Keratinocyte (primary cell): ENCODE measurements around the gene GPHA2. TPM values are rescaled to one million over a fixed set of nuclear protein-coding genes. Genes with fewer than 3 reads are reported as not detected.

Source experiments
- DNase-seq: peaks from one replicate; pipeline ENCODE4 v3.0.0-alpha.2; 2011; ENCODE audit warnings: low read depth, missing footprints, low spot score
- FAIRE-seq: peaks from 2 replicates; lab custom pipeline; 2011; peaks lifted over from hg19 to GRCh38; lab: Jason Lieb, UNC
- H2AFZ ChIP-seq: 2 replicates; pipeline ENCODE4 v1.6.0; 2012; ENCODE audit warnings: low read length, control low read depth, inconsistent platforms; ENCODE audit not compliant: control insufficient read depth
- H3K27ac ChIP-seq: 2 replicates; pipeline ENCODE4 v1.5.1; 2011; ENCODE audit warnings: low read length; ENCODE audit not compliant: control insufficient read depth, insufficient read depth
- H3K27me3 ChIP-seq: 3 replicates; pipeline ENCODE4 v1.6.0; 2011; ENCODE audit warnings: low read length; ENCODE audit not compliant: control insufficient read depth, insufficient read depth; ENCODE audit errors: extremely low read depth
- H3K36me3 ChIP-seq, 2 experiments: 2 replicates in 1 of 2; 3 replicates in 1 of 2; pipeline ENCODE4 v1.5.1; 2011; ENCODE audit warnings: low read length in 2 of 2, mild to moderate bottlenecking in 1 of 2; ENCODE audit not compliant: control insufficient read depth in 2 of 2, insufficient read depth in 2 of 2; ENCODE audit errors: extremely low read depth in 1 of 2
- H3K4me1 ChIP-seq: 3 replicates; pipeline ENCODE4 v1.5.1; 2011; ENCODE audit warnings: low read length; ENCODE audit not compliant: control insufficient read depth, insufficient read depth; ENCODE audit errors: extremely low read depth
- H3K4me2 ChIP-seq: 3 replicates; pipeline ENCODE4 v1.6.0; 2011; ENCODE audit warnings: low read depth, low read length; ENCODE audit not compliant: control insufficient read depth, insufficient read depth; ENCODE audit errors: extremely low read depth
- H3K4me3 ChIP-seq, 3 experiments: fragments of 200-600 bp in 1 of 3; sonication (generic) in 1 of 3; 2 replicates in 2 of 3; 3 replicates in 1 of 3; pipeline ENCODE4 v1.5.1; 2011 to 2016; ENCODE audit warnings: low read length in 3 of 3, mild to moderate bottlenecking in 3 of 3, control low read depth in 2 of 3, inconsistent platforms in 1 of 3, low read depth in 1 of 3, mixed read lengths in 1 of 3, mixed run types in 1 of 3, moderate library complexity in 1 of 3; ENCODE audit not compliant: control insufficient read depth in 2 of 3, insufficient read depth in 2 of 3; ENCODE audit errors: extremely low read depth in 1 of 3
- H3K79me2 ChIP-seq: 2 replicates; pipeline ENCODE4 v1.6.0; 2012; ENCODE audit warnings: low read length; ENCODE audit not compliant: control insufficient read depth, insufficient read depth
- H3K9ac ChIP-seq: 3 replicates; pipeline ENCODE4 v1.6.0; 2011; ENCODE audit warnings: low read length; ENCODE audit not compliant: control insufficient read depth, insufficient read depth; ENCODE audit errors: extremely low read depth
- H3K9me1 ChIP-seq: 3 replicates; pipeline ENCODE4 v1.6.0; 2011; ENCODE audit warnings: low read length; ENCODE audit not compliant: control insufficient read depth, insufficient read depth; ENCODE audit errors: extremely low read depth
- H3K9me3 ChIP-seq: 2 replicates; pipeline ENCODE4 v1.5.1; 2012; ENCODE audit warnings: low read depth, low read length; ENCODE audit not compliant: control insufficient read depth
- H4K20me1 ChIP-seq: 3 replicates; pipeline ENCODE4 v1.6.0; 2011; ENCODE audit warnings: low read length; ENCODE audit not compliant: control insufficient read depth, insufficient read depth; ENCODE audit errors: extremely low read depth
- CTCF ChIP-seq, 3 experiments: IDR thresholded peaks in 1 of 3; conservative IDR thresholded peaks in 1 of 3; optimal IDR thresholded peaks in 1 of 3; 2 replicates in 2 of 3; 3 replicates in 1 of 3; pipeline versions ENCODE3 to v1.5.1; 2011; ENCODE audit warnings: low read length in 3 of 3, mild to moderate bottlenecking in 3 of 3, moderate library complexity in 2 of 3, control low read depth in 1 of 3, inconsistent platforms in 1 of 3; ENCODE audit not compliant: insufficient read depth in 2 of 3; ENCODE audit errors: extremely low read depth in 1 of 3
- EZH2 ChIP-seq: IDR thresholded peaks from one replicate; pipeline ENCODE4 v1.6.1; 2012; ENCODE audit warnings: inconsistent platforms, mild to moderate bottlenecking, low read length, moderate library complexity
- dilution Hi-C: fragments of 300-500 bp; cut with MboI; formaldehyde crosslinking; loops from one replicate; pipeline ENCODE4 v1.7.0; 2020; ENCODE audit warnings: low sequenced_read_pairs; ENCODE audit not compliant: extremely low pct_ligation_motif_present
- polyA plus RNA-seq, 5 experiments: library from polyadenylated mRNA; depleted of rRNA in 3 of 5; stranded (reverse) in 3 of 5; stranded (forward) in 1 of 5; unstranded in 1 of 5; fragments of >200 nt; gene quantifications; 1 replicate in 1 of 5; 2 replicates in 3 of 5; 3 replicates in 1 of 5; pipeline versions ENCODE4 v1.2.1 to v1.2.3, GENCODE V29; 2011 to 2012; ENCODE audit warnings: missing spikeins in 2 of 5, low read depth in 1 of 5, low replicate concordance in 1 of 5

Gene GPHA2
- polyA plus RNA-seq, 1 donor (not counting 4 experiments of a cell fraction or from before 2014, with no cell fraction given) = 0.08 TPM

DNA sequence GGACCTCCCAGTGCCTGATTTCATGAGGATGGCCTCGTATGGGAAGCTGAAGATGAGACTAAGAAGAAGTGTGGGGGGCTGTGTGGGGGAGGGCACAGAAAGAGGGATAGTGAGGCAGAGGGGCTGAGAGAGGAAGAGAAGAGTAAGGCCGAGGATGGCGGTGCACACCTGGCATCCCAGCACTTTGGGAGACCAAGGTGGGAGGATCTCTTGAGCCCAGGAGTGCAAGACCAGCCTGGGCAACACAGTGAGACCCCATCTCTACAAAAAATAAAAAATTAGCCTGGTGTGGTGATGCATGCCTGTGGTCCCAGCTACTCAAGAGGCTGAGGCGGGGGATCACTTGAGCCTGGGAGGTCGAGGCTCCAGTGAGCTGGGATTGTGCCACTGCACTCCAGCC, 43.8 kb downstream of the GPHA2 start:
- FAIRE-seq = no peak
- Histone ChIP-seq H3K9me3 (no peaks in the 10 kb centered on the region), H3K27me3 (no peaks in the 10 kb centered on the region), H3K27ac (no peak overlapping the region), H3K79me2 (no peaks in the 10 kb centered on the region), H2AFZ (no peak overlapping the region), H3K4me3 (no peak overlapping the region), H3K4me2 (no peak overlapping the region), H3K36me3 (peaks cover 0 to 5% of the 10 kb centered on the region in 2 experiments), H3K9ac (no peak overlapping the region), H4K20me1 (no peaks in the 10 kb centered on the region), H3K9me1 (no peaks in the 10 kb centered on the region), H3K4me1 (peaks cover 7% of the 10 kb centered on the region)
- TF ChIP-seq EZH2 (no peak), CTCF (optimal IDR thresholded peaks at IDR 0.05 in 1 of 3, IDR thresholded peaks at IDR 0.05 in 1 of 3, conservative IDR thresholded peaks at IDR 0.05 in 1 of 3; ENCODE audit: extremely low read depth in 1 of 3, insufficient read depth in 2 of 3, low read length in 3 of 3) (no peak)
- dilution Hi-C loops = no loop called here
- DNase-seq = no peak

GRCh38 chr11:64891215-64891848, 44.4 kb downstream of the GPHA2 start:
- H3K36me3 ChIP-seq = peaks cover 0 to 5% of the 10 kb centered on the region in 2 experiments
- peaks cover 7% of the 10 kb centered on the region for H3K4me1 ChIP-seq
- no peaks in the 10 kb centered on the region for H3K27me3 ChIP-seq
- dilution Hi-C loops = no loop called here
- H2AFZ ChIP-seq = no peak overlapping the region
- TF ChIP-seq EZH2 = no peak
- no peak for TF ChIP-seq CTCF (optimal IDR thresholded peaks at IDR 0.05 in 1 of 3, IDR thresholded peaks at IDR 0.05 in 1 of 3, conservative IDR thresholded peaks at IDR 0.05 in 1 of 3; ENCODE audit: extremely low read depth in 1 of 3, insufficient read depth in 2 of 3, low read length in 3 of 3)
- no peak overlapping the region for H3K4me3 ChIP-seq
- H3K9me3 ChIP-seq = no peaks in the 10 kb centered on the region
- DNase-seq (no peak), FAIRE-seq (no peak)
- no peaks in the 10 kb centered on the region for H3K9me1 ChIP-seq
- no peak overlapping the region for H3K27ac ChIP-seq
- no peaks in the 10 kb centered on the region for H3K79me2 ChIP-seq
- no peak overlapping the region for H3K4me2 ChIP-seq
- no peak overlapping the region for H3K9ac ChIP-seq
- H4K20me1 ChIP-seq = no peaks in the 10 kb centered on the region
